ENCODE measurements around the gene DAZAP1.

Gene DAZAP1

DNA sequence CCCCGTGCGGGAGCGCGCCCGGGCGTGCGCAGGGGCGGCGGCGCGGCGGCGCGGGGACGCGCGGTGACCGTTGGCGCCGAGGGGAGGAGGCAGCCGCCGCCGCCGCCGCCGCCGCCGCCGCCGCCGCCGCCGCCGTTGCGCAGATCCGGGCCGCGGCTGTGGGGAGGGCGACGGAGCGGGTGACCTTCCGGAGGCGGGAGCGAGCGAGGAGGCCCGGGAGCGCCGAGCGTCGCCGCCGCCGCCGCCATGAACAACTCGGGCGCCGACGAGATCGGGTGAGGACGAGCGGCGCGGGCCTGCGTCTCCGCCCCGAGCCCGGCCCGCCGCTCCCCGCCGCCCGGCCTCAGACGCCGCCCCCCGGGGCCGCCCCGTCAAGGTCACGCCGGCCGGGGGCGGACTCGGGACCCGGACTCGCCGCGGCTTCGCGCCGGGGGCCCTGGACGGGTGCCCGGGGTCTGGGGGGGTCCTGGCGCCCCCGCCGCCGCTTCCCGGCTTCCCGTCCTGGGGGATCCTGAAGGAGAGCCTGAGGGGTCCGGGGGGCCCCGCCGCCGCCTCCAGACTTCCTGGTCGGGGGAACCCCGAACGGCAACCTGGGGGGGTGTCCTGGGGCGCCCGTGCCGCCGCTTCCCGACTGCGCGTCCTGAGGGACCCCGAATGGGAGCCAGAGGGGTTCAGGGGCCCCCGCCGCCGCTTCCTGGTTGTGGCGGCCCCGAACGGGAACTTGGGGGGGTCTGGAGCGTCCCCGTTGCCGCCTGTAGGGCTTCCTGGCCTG lies at the start of gene DAZAP1:
DAZAP1 (plus strand) TSS at position 59 of the 772 bp plus-strand sequence; CDS start at position 247, 188 bp downstream.
- DNase-seq, result no peak

DNA sequence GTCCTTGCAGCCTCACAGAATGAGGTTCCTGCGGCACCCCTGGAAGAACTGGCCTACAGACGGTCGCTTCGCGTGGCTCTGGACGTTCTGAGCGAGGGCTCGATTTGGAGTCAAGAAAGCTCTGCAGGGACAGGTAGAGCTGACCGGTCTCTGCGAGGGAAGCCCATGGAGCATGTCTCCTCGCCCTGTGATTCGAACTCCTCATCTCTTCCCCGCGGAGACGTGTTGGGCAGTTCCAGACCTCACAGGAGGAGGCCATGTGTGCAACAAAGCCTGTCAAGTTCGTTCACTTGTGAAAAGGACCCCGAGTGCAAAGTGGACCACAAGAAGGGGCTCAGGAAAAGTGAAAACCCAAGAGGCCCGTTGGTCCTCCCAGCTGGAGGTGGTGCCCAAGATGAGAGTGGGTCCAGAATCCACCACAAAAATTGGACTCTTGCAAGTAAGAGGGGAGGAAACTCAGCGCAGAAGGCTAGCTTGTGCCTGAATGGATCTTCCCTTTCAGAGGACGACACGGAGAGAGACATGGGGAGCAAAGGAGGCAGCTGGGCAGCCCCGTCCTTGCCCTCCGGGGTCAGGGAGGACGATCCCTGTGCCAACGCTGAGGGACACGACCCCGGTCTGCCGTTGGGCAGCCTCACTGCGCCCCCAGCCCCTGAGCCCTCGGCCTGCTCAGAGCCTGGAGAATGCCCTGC lies 47.1 kb upstream of the DAZAP1 start:
- no peak for DNase-seq

DNA sequence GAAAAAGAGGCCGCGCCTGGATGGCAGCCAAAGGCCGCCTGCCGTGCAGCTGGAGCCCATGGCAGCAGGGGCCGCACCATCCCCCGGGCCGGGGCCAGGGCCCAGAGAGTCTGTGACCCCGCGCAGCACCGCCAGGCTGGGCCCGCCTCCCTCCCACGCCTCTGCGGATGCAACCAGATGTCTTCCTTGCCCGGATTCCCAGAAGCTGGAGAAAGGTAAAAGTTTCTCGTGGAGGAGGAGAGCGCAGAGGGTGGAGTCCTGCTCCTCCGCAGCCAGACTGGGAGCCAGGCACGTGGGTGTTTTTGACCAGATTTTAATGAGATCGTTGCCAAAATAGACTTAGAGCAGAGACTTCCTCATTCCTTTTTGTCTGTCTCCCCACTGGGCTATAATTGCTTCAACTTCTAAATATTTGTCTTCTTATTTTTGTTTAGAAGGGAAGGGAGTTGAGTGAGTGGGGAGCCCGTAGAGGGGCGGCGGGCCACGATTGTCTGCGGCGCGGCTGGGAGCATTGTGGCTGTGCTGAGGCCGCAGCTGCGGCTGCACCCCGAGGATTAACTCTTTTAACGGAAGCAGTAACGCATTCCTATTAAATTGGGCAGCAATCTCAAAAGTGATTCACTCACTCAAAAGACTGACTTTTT lies 46.4 kb upstream of the DAZAP1 start:
- peak; percentile 44 for DNase-seq

DNA sequence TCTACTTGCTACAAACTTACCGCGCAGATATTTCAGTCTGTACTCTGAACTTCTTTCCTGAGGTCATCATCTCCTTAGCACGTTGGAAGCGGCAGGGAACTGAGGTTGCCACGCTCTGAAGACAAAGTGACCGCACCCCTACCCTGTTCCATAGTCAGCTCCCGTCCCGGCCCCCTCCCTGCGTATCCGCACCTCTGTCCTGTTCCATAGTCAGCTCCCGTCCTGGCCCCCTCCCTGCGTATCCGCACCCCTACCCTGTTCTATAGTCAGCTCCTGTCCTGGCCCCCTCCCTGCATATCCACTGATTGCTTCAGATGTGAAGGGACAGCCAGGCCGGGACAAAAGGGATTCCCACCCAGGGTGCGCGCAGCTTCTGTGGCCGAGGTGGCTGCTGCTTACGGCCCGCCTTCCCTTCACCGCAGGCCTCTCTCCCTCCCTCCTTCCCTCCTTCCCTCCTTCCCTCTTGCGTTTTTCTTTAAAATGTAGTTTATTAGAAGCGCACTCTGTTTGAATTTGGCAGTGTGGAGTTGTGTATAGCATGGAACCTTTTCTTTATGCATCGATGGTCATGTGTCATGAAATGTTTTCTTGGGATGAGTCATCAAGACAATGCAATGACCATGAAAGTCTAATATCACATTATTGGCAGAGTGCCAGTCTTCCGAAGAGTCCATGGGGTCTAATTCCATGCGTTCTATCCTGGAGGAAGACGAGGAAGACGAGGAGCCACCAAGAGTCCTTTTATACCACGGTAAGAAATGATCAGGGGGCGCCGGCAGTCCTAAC lies 45.6 kb upstream of the DAZAP1 start:
- DNase-seq, result no peak

DNA sequence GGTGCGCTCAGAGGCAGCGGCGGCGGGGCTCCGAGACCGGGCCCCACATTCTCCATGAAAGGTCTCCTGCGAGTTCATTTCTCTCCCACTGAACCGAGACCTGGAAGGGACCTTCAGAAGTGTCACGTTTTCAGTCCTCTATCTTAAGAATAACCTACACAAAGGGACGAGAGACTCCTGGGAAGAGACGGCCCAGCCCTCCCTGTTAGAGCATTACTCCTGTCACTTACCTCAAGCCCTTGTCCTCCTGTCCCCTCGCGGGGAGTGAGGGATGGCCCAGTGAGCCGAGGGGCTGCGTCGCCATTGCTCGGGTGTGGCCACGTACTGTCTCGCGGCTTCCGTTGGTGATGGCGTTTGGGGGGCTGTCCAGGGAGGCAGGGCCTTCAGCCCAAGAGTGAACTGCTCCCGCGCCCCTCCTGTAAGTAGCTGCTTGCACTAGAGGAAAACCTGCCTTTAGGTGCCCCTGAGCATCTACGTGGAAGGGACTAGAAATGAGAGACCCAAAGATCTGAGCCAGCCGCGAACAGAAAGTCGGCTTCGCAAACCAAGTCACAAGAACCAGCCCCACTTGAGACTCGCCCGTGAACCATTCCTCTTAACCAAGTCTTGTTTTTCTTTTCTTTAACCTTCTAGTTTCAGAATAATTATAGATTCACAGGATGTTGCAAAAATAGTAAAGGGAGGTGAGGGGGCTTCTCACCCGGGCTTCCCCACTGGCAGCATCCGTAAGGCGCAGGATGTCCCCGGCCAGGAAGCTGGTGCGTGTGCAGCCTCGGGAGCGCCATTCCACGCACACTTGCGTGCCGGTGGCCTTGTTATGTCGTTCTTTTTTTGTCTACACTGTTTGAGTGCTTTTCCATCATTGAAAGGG lies 44.8 kb upstream of the DAZAP1 start:
- DNase-seq, result no peak

DNA sequence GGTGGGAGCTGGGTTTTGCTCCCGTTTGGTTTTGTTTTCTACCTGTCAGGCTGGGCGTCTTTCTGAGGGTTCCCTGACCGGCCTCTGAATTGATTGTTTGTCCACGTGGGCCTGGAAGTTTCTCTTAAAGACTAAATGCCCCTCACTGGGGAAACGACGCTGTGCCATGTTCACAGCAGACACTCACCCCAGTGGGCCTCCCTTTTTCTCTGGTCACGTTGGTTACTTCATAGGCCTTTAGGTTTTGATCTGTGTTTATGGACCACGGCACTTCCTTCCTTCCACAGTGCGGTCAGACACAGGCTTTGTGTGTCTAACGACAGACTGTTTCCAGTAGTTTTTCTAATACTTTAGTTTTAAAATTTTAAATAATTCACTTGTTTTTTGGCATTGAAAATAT lies 43.8 kb upstream of the DAZAP1 start:
- DNase-seq, result no peak

DNA sequence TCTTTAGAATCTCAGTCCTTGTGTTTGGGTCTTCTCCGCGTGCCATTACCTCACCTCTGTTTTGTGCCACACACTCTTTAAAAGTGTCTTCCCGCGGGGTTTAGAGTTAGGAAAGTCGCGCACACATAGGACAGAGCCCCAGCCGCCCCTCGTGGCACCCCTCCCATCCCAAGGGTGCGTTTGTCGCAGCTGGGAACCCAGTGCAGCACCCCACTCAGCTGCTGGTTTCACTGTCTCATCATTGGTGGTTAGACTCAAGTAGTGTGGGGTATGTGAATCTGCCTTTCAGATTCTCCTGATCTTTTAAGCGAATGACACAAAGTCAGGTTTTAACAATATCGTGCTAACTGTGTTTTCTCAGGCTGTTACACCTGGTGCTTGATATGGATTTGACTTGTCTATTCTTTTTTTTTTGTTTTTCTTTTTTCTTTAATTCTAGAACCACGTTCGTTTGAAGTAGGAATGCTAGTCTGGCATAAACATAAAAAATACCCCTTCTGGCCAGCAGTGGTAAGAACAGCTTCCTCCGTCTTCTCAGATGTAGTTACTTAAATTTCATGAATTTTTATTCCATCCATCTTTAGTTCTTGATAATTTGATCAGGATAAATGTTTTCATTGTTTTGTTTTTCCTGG lies 43.2 kb upstream of the DAZAP1 start:
- no peak for DNase-seq

DNA sequence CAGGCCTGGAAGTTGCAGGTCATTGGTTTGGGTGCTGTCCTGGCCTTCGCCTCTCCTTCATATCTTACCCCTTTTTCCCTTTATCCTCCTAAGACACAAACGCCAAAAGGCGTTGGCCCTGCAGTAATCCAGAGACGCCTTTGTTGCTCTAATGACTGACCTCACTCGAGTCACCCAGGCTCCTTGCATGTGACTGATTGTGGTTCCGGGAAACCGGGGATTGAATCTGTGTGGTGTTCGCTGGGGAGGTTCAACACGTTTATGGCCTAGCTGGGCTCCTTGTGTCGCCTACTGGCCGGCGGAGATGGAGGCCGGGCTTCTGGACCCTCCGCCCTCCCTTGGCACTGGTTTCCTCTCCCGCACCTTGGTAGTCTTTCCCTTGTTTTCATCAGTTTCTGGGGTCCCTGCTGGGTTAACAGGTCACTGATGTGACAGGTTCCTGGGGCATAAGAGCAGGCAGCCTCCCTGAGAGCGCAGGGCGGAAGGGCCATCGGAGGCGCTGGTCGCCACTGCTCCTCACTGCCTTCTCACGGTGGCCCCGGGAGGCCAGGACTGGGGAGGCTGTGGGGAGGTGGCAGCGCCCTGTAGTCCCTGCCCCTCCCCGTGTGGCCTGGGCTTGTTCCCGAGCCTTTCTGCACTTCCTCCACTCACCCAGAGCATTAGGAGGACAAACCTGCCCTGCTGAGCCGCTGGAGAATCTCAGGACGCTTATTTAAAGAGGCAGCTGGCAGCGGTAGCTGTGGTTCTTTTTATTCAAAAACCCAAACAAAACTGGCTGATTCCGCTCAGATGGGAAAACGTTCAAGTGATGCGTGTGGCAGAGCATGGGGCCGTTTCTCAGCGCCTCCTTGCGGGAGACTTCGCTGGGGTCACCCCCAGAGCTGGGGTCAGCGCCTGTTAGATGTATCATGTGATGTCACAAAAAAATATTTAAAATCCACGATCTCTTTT lies 41.8 kb upstream of the DAZAP1 start:
- no peak for DNase-seq

DNA sequence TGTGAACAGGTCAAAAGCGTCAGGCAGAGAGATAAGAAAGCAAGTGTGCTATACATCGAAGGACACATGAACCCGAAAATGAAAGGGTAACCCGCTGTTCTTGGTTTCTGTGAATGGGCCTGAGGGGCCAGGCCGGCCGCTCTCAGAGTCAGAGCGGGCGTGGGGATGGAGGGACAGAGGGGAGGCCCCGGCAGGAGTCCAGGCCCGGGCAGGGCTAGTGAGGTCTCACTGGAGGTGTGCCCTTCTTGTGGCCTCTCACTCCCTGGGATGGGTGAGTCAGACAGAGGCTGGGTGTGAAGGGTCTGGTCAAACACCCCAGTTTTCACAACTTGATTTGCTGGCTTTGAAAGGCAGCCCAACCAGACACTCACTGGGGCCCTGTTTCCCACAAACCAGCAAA lies 41.1 kb upstream of the DAZAP1 start:
- no peak for DNase-seq

DNA sequence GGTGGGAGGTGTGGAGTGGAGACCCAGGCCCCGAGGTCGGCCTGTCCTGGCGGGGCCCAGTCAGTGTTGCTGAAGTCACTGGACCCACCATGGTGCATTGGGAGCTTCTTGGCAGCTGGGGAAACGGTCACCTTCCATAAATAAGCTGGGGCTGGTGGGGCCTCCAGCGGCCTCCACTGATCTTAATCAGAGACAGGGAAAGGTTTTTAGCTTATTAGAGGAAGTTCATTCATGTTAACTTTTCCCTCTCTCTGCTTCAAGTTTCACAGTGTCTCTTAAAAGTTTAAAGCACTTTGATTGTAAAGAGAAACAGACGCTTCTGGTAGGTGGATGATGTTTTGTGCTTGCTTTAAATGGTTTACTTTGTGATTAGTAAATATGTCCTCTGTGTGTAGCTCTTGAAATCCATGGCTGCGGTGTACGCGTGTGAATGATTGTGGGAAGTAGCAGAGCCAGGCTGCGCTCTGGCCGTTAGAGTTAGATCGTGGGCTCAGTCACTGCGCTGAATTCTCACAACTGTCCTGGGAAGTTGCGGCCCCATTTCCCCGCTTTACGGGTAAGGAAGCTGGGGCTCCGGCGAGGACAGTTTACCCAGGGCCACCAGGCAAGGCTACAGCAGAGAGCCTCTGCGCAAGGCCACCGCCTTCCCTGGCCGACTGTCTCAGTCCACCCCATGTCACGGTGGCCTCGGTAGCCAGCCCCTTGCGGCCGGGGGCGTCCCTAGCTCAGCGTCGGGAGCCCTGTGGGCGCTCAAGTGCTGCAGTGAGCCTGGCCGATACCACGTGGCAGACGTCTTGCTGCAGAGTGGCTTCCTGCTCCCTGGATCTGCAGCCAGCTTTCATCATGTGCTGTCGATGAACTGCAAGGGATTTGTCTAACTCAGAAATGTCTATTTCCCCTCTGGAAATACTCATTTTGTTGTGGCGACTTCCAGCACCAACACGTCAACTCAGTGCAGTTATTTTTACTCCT lies 40.2 kb upstream of the DAZAP1 start:
- DNase-seq, result no peak

DNA sequence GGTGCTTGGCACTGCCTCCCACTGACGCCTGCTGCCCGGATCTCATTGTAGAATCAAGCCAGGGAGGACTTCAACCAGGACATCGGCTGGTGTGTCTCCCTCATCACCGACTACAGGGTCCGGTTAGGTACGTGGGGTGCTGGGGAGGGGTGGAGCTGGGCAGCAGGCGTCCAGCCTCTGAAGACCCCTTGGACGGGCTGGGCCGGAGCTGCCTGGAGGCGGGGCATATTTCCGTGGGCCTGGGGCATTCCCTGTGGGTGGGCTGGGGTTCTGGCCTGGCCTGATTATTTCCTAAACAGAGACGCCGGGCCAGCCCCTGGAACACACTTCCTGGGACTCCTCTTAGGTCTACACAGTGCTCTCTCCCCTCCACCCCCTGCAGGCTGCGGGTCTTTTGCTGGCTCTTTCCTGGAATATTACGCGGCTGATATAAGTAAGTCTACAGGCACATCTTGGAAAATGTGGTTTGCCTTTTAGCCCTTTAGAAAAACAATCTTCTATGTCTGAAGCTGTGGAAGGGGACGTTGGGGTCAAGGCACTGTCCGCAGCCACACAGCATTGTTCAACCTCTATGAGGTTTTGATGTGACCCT lies 38.1 kb upstream of the DAZAP1 start:
- DNase-seq, result no peak

DNA sequence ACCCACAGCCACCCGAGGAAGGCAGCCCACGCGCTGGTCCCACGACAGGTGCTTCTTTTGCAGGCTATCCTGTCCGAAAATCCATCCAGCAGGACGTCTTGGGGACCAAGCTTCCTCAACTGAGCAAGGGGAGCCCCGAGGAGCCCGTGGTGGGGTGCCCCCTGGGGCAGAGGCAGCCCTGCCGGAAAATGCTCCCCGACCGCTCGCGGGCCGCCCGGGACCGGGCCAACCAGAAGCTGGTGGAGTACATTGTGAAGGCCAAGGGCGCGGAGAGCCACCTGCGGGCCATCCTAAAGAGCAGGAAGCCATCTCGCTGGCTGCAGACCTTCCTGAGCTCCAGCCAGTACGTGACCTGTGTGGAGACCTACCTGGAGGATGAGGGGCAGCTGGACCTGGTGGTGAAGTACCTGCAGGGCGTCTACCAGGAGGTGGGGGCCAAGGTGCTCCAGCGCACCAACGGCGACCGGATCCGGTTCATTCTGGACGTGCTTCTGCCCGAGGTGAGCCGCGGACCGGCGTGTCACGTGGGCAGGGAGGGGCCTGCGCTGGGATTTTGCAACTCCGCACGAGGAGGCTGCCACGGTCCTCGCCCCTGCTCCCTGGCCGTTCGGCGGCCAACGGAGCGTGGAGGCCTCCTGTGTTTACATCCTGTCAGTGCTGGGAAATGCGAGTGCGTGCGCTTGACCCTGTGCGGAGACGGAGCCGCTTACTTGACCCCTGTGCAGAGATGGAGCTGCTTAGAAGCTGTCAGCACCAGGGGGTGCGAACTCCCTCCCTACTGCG lies 36.6 kb upstream of the DAZAP1 start:
- DNase-seq, result no peak

DNA sequence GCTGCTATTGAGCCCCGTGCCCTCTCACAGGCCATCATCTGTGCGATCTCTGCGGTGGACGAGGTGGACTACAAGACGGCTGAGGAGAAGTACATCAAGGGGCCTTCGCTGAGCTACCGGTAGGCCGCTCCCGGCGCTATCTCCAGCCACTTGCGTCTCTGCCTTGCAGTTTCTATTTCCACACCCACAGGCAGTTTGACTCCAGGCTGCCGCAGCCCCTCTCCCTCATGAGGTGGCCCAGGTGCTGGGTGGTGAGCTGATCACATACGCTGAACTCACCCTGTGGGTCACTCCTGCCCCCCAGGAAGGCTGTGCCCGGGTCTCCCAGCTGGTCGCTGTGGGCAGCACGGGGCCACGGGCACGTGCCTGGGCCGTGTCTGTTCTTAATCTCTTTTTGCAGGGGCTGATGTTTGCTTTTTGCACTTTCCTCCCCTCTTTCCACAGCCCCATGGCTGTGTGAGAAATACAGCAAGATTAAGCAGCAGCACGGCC lies 34.3 kb upstream of the DAZAP1 start:
- DNase-seq, result no peak

DNA sequence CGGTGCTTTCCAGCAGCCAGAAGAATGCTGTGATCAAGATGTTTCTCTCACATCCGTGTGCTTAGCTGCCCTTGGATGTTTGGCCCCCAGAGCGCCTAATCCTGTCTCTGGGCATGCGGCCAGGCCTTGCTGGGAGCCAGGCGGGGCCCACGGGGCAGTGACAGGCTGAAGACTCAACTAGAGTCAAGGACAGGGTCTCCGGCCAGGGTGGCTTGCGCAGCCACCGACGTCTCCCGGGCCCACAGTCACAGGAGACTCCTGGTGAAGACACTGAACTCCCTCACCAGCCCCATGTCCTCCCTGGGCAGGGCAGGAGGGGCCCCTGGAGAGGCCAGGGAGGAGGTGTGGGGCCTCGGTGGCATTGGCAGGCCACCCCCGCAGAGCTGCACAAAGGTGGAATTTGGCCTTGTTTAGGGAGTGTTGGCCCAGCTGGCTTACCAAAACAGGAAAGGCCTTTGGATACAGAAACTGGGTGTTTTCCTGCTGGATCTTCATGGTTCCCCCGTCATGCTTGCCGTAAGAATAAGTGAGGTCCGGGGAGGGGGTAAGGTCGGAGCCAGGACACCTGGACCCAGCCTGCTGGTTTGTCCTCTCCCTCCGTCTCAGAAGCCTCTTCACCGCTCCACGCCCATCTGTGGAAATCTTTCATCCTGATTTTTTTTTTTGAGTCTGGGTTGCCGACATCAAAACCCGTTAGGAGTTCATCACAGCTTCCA lies 33.7 kb upstream of the DAZAP1 start:
- DNase-seq, result no peak

DNA sequence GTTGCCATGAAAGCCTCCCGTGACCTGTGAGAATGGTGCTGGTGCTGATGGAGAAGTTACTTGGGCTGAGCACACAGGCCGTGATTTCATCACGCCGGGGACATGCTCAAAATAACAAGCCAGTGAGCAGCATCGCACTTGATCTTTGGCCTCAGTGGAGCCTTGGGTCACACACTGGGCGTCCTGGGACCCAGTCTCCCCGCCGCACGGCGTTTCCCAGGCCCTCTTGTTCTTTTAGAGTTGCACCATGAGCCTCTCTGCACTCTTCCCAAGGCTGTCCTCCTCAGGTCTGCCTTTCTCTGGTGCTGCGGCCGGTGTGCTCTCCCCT lies 33.2 kb upstream of the DAZAP1 start:
- DNase-seq, result no peak

DNA sequence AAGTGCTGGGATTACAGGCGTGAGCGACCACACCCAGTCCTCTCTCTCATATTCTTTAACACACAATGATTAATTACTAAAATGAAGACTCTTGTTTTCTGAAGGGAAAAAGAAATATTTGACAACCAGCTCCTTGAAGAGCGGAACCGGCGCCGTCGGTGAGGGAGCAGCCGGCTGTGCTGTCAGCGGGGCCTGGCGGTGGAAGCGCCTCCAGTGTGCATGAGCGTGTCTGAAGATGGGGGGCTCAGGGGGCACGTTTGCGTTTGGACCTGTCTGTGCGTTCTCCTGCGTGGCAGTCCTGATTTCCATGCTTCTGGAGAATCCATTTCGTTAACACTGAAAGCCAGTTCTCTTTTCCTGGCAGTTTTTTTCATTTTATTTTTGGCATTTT lies 31.0 kb upstream of the DAZAP1 start:
- DNase-seq, result no peak

Measured in COR-L47 (cell line).